GM23338 (cell line): ENCODE results near the gene MS4A15. TPM values are rescaled to one million over a fixed set of nuclear protein-coding genes. Genes with fewer than 3 reads are reported as not detected.

Experiments used
- ATAC-seq: fragments of 200-7000 bp; cut with Tn5 transposase; 3 replicates; pipeline ENCODE4 v1.9.1; 2020
- DNase-seq: peaks from one replicate; pipeline ENCODE4 v3.0.0-alpha.2; 2015; ENCODE audit warnings: low spot score
- H2AFZ ChIP-seq: fragments of 200-600 bp; sonication (generic); 2 replicates; pipeline ENCODE4 v1.8.0; 2016; ENCODE audit warnings: antibody characterized with exemption, mild to moderate bottlenecking, moderate library complexity
- H3F3A ChIP-seq: fragments of 200-600 bp; sonication (generic); replicated peaks from 2 replicates; pipeline ENCODE4 v1.8.0; 2017; ENCODE audit warnings: antibody characterized with exemption, mixed run types, low read depth
- H3K27ac ChIP-seq: fragments of 200-600 bp; sonication (generic); 2 replicates; pipeline ENCODE4 v1.6.1; 2016; ENCODE audit warnings: low read depth
- H3K27me3 ChIP-seq: fragments of 200-600 bp; sonication (generic); 2 replicates; pipeline ENCODE4 v1.8.0; 2016; ENCODE audit warnings: mild to moderate bottlenecking, mixed run types, moderate library complexity; ENCODE audit not compliant: insufficient read depth
- H3K36me3 ChIP-seq: fragments of 200-600 bp; sonication (generic); 2 replicates; pipeline ENCODE4 v1.8.0; 2016; ENCODE audit warnings: mild to moderate bottlenecking; ENCODE audit not compliant: insufficient read depth
- H3K4me1 ChIP-seq: fragments of 200-600 bp; sonication (generic); 2 replicates; pipeline ENCODE4 v1.8.0; 2016; ENCODE audit warnings: mild to moderate bottlenecking, moderate library complexity; ENCODE audit not compliant: insufficient read depth
- H3K4me2 ChIP-seq: fragments of 200-600 bp; sonication (generic); 2 replicates; pipeline ENCODE4 v1.7.1; 2017; ENCODE audit warnings: mixed run types
- H3K4me3 ChIP-seq: fragments of 200-600 bp; sonication (generic); 2 replicates; pipeline ENCODE4 v1.6.1; 2016; ENCODE audit warnings: mixed run types
- H3K79me2 ChIP-seq: fragments of 200-600 bp; sonication (generic); replicated peaks from 2 replicates; pipeline ENCODE4 v1.8.0; 2017; ENCODE audit warnings: mild to moderate bottlenecking; ENCODE audit not compliant: insufficient read depth
- H3K9me2 ChIP-seq: fragments of 200-600 bp; sonication (generic); 2 replicates; pipeline ENCODE4 v1.8.0; 2017; ENCODE audit not compliant: insufficient read depth
- H4K20me1 ChIP-seq: fragments of 200-600 bp; sonication (generic); replicated peaks from 2 replicates; pipeline ENCODE4 v1.8.0; 2017; ENCODE audit warnings: mild to moderate bottlenecking; ENCODE audit not compliant: insufficient read depth
- H3K27ac Mint-ChIP-seq: 2 replicates; pipeline ENCODE4 v1.8.0; 2020; ENCODE audit warnings: inconsistent platforms, mild to moderate bottlenecking, moderate library complexity, mixed read lengths
- H3K27me3 Mint-ChIP-seq: 3 replicates; pipeline ENCODE4 v1.8.0; 2022; ENCODE audit warnings: low read depth, mild to moderate bottlenecking, moderate library complexity, mixed read lengths, inconsistent platforms; ENCODE audit not compliant: insufficient read depth, poor library complexity
- H3K36me3 Mint-ChIP-seq: 3 replicates; pipeline ENCODE4 v1.8.0; 2021; ENCODE audit warnings: low read depth, mild to moderate bottlenecking, inconsistent platforms, moderate library complexity, mixed read lengths
- H3K4me1 Mint-ChIP-seq: 3 replicates; pipeline ENCODE4 v1.8.0; 2020; ENCODE audit warnings: mild to moderate bottlenecking, inconsistent platforms, mixed read lengths
- H3K4me3 Mint-ChIP-seq: 3 replicates; pipeline ENCODE4 v1.8.0; 2021; ENCODE audit warnings: moderate library complexity, mild to moderate bottlenecking, inconsistent platforms, mixed read lengths
- H3K9me3 Mint-ChIP-seq: 3 replicates; pipeline ENCODE4 v1.8.0; 2020; ENCODE audit warnings: moderate library complexity, mild to moderate bottlenecking, inconsistent platforms, mixed read lengths
- CREB1 ChIP-seq: fragments of 250-450 bp; sonication (Bioruptor Pico); IDR thresholded peaks from 2 replicates; pipeline ENCODE4 v1.5.0; 2020; ENCODE audit warnings: low read depth, mild to moderate bottlenecking, moderate library complexity
- EZH2 ChIP-seq: fragments of 200-600 bp; sonication (generic); IDR thresholded peaks from one replicate; pipeline ENCODE4 v1.8.0; 2017; ENCODE audit warnings: antibody characterized with exemption, mild to moderate bottlenecking, low read depth; ENCODE audit not compliant: unreplicated experiment
- EZH2phosphoT487 ChIP-seq: fragments of 200-600 bp; sonication (generic); IDR thresholded peaks from one replicate; pipeline ENCODE4 v1.8.1; 2018; ENCODE audit warnings: antibody characterized with exemption; ENCODE audit not compliant: unreplicated experiment
- JUNB ChIP-seq: IDR thresholded peaks from one replicate; pipeline ENCODE4 v1.6.1; 2016; ENCODE audit warnings: antibody characterized with exemption; ENCODE audit not compliant: unreplicated experiment
- NANOG ChIP-seq: IDR thresholded peaks from 2 replicates; pipeline ENCODE4 v1.6.1; 2016; ENCODE audit warnings: antibody characterized with exemption, borderline replicate concordance
- POLR2AphosphoS5 ChIP-seq: IDR thresholded peaks from 2 replicates; pipeline ENCODE4 v1.6.1; 2016; ENCODE audit warnings: antibody characterized with exemption, low read depth
- REST ChIP-seq: IDR thresholded peaks from one replicate; pipeline ENCODE4 v1.6.1; 2018; ENCODE audit warnings: antibody characterized with exemption; ENCODE audit not compliant: unreplicated experiment
- STAT1 ChIP-seq: IDR thresholded peaks from one replicate; pipeline ENCODE4 v1.6.1; 2016; ENCODE audit warnings: antibody characterized with exemption; ENCODE audit not compliant: unreplicated experiment
- ZNF114 ChIP-seq: fragments of 250-450 bp; sonication (Bioruptor Pico); IDR thresholded peaks from 2 replicates; pipeline ENCODE4 v1.5.0; 2020; ENCODE audit warnings: mild to moderate bottlenecking, moderate library complexity
- ZNF331 ChIP-seq: fragments of 250-450 bp; sonication (Bioruptor Pico); IDR thresholded peaks from 2 replicates; pipeline ENCODE4 v1.5.0; 2020; ENCODE audit warnings: low read depth, mild to moderate bottlenecking, moderate library complexity
- polyA plus RNA-seq: library from polyadenylated mRNA; unstranded; fragments of >200 nt; fragmentation: Nextera tagmentation; extraction: Ambion mirVana; gene quantifications from 2 replicates; pipeline ENCODE4 v1.2.1, GENCODE V29; 2016
- total RNA-seq: library from RNA; depleted of rRNA; stranded (reverse); fragments of >200 nt; shearing (Covaris generic); gene quantifications from 2 replicates; pipeline ENCODE4 v1.2.3, GENCODE V29; 2014
- TF ChIP-seq, protein P1 (sequence below): IDR thresholded peaks from 2 replicates; pipeline ENCODE4 v1.6.1; 2016; ENCODE audit warnings: antibody characterized with exemption
- TF ChIP-seq, protein P2 (sequence below), 2 experiments: fragments of 200-600 bp in 1 of 2; sonication (generic) in 1 of 2; conservative IDR thresholded peaks; 2 replicates each; pipeline versions ENCODE4 v1.5.1 to v1.6.1; 2016 to 2017; ENCODE audit warnings: antibody characterized with exemption in 2 of 2, low read depth in 2 of 2, mild to moderate bottlenecking in 2 of 2, moderate library complexity in 1 of 2
- TF ChIP-seq, protein P3 (sequence below): fragments of 250-450 bp; sonication (Bioruptor Pico); IDR thresholded peaks from 2 replicates; pipeline ENCODE4 v1.5.0; 2020; ENCODE audit warnings: mild to moderate bottlenecking, moderate library complexity

The MS4A15 gene
- total and polyA plus RNA-seq, 2 experiments from 2014 or later = 0.44 TPM; not detected in 1

DNA sequence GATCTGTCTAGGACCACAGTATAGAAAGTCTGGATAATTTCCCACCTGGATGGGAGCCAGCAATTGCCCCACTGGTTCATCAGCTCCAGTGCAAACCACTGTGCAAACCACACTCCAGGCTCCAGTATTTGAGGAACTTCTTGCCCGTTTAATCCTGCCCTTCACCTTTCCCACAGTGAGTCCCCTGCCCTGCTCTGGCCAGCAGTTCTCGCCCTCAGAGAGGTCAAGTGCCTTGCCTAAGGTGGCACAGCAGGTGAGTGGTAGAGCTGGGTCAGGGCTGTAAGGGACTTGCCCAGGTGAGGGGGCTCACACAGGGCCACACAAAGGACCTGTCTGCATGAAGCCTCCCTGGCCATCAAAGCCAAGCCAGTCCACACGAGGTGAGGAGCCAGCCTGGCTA, 52.6 kb downstream of the MS4A15 start:
- H3K27me3 Mint-ChIP-seq = peaks cover 4% of the 10 kb centered on the region
- Histone ChIP-seq H3K4me1 (no peaks in the 10 kb centered on the region), H3K79me2 (no peaks in the 10 kb centered on the region), H2AFZ (no peak overlapping the region), H3K4me2 (no peak overlapping the region), H3F3A (no peaks in the 10 kb centered on the region), H3K27me3 (no peaks in the 10 kb centered on the region), H3K36me3 (no peaks in the 10 kb centered on the region), H3K4me3 (no peak overlapping the region), H3K27ac (no peak overlapping the region), H4K20me1 (no peaks in the 10 kb centered on the region), H3K9me2 (no peaks in the 10 kb centered on the region)
- H3K9me3 Mint-ChIP-seq = peaks cover 8% of the 10 kb centered on the region
- H3K27ac Mint-ChIP-seq = no peak overlapping the region
- no peak for TF ChIP-seq EZH2phosphoT487
- TF ChIP-seq EZH2 = no peak
- no peak for TF ChIP-seq CREB1
- TF ChIP-seq JUNB = no peak
- TF ChIP-seq POLR2AphosphoS5 = no peak
- TF ChIP-seq, protein P1, sequence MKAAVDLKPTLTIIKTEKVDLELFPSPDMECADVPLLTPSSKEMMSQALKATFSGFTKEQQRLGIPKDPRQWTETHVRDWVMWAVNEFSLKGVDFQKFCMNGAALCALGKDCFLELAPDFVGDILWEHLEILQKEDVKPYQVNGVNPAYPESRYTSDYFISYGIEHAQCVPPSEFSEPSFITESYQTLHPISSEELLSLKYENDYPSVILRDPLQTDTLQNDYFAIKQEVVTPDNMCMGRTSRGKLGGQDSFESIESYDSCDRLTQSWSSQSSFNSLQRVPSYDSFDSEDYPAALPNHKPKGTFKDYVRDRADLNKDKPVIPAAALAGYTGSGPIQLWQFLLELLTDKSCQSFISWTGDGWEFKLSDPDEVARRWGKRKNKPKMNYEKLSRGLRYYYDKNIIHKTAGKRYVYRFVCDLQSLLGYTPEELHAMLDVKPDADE = no peak
- no peak for TF ChIP-seq ZNF114 (CRISPR knock-in tag)
- TF ChIP-seq, protein P2, sequence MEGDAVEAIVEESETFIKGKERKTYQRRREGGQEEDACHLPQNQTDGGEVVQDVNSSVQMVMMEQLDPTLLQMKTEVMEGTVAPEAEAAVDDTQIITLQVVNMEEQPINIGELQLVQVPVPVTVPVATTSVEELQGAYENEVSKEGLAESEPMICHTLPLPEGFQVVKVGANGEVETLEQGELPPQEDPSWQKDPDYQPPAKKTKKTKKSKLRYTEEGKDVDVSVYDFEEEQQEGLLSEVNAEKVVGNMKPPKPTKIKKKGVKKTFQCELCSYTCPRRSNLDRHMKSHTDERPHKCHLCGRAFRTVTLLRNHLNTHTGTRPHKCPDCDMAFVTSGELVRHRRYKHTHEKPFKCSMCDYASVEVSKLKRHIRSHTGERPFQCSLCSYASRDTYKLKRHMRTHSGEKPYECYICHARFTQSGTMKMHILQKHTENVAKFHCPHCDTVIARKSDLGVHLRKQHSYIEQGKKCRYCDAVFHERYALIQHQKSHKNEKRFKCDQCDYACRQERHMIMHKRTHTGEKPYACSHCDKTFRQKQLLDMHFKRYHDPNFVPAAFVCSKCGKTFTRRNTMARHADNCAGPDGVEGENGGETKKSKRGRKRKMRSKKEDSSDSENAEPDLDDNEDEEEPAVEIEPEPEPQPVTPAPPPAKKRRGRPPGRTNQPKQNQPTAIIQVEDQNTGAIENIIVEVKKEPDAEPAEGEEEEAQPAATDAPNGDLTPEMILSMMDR (conservative IDR thresholded peaks at IDR 0.05; ENCODE audit: low read depth in 2 of 2) = no peak
- no peak for TF ChIP-seq REST
- TF ChIP-seq ZNF331 (CRISPR knock-in tag) = no peak
- TF ChIP-seq NANOG = no peak
- TF ChIP-seq STAT1 = no peak
- TF ChIP-seq, protein P3, sequence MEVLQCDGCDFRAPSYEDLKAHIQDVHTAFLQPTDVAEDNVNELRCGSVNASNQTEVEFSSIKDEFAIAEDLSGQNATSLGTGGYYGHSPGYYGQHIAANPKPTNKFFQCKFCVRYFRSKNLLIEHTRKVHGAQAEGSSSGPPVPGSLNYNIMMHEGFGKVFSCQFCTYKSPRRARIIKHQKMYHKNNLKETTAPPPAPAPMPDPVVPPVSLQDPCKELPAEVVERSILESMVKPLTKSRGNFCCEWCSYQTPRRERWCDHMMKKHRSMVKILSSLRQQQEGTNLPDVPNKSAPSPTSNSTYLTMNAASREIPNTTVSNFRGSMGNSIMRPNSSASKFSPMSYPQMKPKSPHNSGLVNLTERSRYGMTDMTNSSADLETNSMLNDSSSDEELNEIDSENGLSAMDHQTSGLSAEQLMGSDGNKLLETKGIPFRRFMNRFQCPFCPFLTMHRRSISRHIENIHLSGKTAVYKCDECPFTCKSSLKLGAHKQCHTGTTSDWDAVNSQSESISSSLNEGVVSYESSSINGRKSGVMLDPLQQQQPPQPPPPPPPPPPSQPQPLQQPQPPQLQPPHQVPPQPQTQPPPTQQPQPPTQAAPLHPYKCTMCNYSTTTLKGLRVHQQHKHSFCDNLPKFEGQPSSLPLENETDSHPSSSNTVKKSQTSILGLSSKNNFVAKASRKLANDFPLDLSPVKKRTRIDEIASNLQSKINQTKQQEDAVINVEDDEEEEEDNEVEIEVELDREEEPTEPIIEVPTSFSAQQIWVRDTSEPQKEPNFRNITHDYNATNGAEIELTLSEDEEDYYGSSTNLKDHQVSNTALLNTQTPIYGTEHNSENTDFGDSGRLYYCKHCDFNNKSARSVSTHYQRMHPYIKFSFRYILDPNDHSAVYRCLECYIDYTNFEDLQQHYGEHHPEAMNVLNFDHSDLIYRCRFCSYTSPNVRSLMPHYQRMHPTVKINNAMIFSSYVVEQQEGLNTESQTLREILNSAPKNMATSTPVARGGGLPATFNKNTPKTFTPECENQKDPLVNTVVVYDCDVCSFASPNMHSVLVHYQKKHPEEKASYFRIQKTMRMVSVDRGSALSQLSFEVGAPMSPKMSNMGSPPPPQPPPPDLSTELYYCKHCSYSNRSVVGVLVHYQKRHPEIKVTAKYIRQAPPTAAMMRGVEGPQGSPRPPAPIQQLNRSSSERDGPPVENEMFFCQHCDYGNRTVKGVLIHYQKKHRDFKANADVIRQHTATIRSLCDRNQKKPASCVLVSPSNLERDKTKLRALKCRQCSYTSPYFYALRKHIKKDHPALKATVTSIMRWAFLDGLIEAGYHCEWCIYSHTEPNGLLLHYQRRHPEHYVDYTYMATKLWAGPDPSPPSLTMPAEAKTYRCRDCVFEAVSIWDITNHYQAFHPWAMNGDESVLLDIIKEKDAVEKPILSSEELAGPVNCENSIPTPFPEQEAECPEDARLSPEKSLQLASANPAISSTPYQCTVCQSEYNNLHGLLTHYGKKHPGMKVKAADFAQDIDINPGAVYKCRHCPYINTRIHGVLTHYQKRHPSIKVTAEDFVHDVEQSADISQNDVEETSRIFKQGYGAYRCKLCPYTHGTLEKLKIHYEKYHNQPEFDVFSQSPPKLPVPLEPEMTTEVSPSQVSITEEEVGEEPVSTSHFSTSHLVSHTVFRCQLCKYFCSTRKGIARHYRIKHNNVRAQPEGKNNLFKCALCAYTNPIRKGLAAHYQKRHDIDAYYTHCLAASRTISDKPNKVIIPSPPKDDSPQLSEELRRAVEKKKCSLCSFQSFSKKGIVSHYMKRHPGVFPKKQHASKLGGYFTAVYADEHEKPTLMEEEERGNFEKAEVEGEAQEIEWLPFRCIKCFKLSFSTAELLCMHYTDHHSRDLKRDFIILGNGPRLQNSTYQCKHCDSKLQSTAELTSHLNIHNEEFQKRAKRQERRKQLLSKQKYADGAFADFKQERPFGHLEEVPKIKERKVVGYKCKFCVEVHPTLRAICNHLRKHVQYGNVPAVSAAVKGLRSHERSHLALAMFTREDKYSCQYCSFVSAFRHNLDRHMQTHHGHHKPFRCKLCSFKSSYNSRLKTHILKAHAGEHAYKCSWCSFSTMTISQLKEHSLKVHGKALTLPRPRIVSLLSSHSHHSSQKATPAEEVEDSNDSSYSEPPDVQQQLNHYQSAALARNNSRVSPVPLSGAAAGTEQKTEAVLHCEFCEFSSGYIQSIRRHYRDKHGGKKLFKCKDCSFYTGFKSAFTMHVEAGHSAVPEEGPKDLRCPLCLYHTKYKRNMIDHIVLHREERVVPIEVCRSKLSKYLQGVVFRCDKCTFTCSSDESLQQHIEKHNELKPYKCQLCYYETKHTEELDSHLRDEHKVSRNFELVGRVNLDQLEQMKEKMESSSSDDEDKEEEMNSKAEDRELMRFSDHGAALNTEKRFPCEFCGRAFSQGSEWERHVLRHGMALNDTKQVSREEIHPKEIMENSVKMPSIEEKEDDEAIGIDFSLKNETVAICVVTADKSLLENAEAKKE = no peak
- H3K4me1 Mint-ChIP-seq = no peaks in the 10 kb centered on the region
- H3K4me3 Mint-ChIP-seq = no peak overlapping the region
- ATAC-seq (no peak), DNase-seq (no peak)
- H3K36me3 Mint-ChIP-seq = peaks cover 4% of the 10 kb centered on the region; the same call in 1 of the 3 replicates
